Measurements from ENCODE around the gene LAMA2. TPM values are rescaled to one million over a fixed set of nuclear protein-coding genes. Genes with fewer than 3 reads are reported as not detected.

LAMA2 gene
- total and polyA plus RNA-seq, 4 donors: 6.0 to 86.5 (median 46.4) TPM

DNA sequence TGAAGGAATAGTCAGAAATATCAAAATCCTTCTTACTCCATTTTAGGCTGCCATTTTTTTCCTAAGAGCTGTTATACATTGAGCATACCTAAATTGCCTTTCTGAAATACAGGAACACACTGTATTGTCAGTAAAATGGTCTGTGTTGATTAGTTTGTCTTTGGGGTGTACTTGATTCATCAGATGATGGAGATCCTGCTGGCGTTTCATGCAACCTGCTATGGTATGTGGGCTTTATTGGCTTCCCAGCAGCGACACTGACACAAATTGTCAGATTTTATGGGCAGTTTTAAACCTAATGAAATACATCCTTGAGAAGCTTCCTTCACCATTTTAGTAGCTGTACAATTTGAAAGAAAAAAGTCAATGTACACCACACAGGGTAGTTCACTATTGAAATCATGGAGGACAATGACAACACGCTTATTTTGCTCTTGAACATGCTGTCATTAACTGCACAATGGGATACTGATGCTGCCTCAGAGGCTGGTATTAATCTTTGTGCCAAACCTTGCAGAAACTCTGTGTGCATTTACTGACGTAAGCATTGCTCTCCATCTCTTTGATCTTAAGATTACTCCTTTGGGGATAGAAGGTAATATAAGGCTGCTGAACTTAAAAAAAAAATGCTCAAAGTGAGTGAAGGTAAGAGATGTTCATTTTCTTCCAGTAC, 124.9 kb downstream of the LAMA2 start:
- H3K9me3 ChIP-seq (ENCODE audit: control insufficient read depth, low read length): no peaks in the 10 kb centered on the region
- intact Hi-C loops (cut with DNase I): no loop called here
- H3K36me3 ChIP-seq (ENCODE audit: control insufficient read depth in 1 of 2, insufficient read depth in 2 of 2, low read length in 1 of 2): no peaks in the 10 kb centered on the region
- 89% methylated on average over 4 of the region's 4 CpGs for WGBS, 2 donors
- no peaks in the 10 kb centered on the region for H3K27me3 ChIP-seq (ENCODE audit: control insufficient read depth in 1 of 2, insufficient read depth in 2 of 2, low read length in 1 of 2)
- ATAC-seq (ENCODE audit: low FRiP score) (no peak), DNase-seq (no peak)
- no peaks in the 10 kb centered on the region for H3K4me1 ChIP-seq (ENCODE audit: control insufficient read depth in 1 of 2, insufficient read depth in 2 of 2, low read length in 2 of 2)
- H3K4me3 ChIP-seq (ENCODE audit: low read length in 2 of 2): no peak overlapping the region
- H3K27ac ChIP-seq (ENCODE audit: low read depth in 1 of 2, low read length in 2 of 2): no peak overlapping the region

DNA sequence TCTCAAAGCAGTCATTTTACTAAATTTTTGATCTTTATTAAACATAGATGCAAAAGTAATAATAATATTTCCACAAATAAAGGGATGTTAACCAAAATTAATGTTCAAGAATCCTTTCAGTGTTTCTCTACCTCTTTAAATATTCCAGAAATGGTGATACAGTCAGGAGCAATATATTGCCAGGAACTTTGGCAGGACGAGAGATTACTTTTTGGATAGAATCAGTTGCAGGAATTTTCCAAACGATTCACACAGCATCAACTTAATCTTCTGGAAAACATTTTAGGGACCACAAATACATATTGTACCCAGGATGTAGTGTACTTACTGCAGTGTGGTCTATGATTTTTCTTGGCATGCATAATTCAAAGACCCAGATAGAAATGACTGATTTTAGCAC, 125.7 kb downstream of the LAMA2 start:
- H3K27me3 ChIP-seq (ENCODE audit: control insufficient read depth in 1 of 2, insufficient read depth in 2 of 2, low read length in 1 of 2): no peaks in the 10 kb centered on the region
- H3K9me3 ChIP-seq (ENCODE audit: control insufficient read depth, low read length): no peaks in the 10 kb centered on the region
- DNase-seq (no peak), ATAC-seq (ENCODE audit: low FRiP score) (no peak)
- H3K27ac ChIP-seq (ENCODE audit: low read depth in 1 of 2, low read length in 2 of 2): no peak overlapping the region
- intact Hi-C loops (cut with DNase I): no loop called here
- WGBS, 2 donors: 8 to 13% methylated on average over 2 of the region's 2 CpGs
- no peak overlapping the region for H3K4me3 ChIP-seq (ENCODE audit: low read length in 2 of 2)
- no peaks in the 10 kb centered on the region for H3K4me1 ChIP-seq (ENCODE audit: control insufficient read depth in 1 of 2, insufficient read depth in 2 of 2, low read length in 2 of 2)
- H3K36me3 ChIP-seq (ENCODE audit: control insufficient read depth in 1 of 2, insufficient read depth in 2 of 2, low read length in 1 of 2): no peaks in the 10 kb centered on the region

DNA sequence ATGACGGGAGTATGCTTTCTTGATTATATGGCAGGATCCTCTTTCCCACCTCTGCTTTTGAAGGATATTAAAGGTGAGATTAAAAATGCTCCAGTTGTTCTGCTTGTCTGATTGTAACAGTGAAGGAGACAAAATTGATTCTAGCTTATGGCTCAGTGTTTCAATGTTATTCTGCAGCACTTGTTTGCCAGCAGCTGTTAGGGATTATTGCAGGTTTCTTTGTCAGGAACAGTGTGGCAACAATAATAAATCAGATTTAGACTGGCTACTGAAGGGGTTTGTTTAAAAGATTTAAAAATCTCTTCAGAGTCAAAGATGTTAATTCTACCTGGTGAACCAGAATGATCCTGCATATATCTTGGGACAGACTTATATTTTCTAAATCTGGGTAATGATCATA, 126.9 kb downstream of the LAMA2 start:
- intact Hi-C loops (cut with DNase I): no loop called here
- no peaks in the 10 kb centered on the region for H3K36me3 ChIP-seq (ENCODE audit: control insufficient read depth in 1 of 2, insufficient read depth in 2 of 2, low read length in 1 of 2)
- ATAC-seq (ENCODE audit: low FRiP score) (no peak), DNase-seq (no peak)
- H3K4me1 ChIP-seq (ENCODE audit: control insufficient read depth in 1 of 2, insufficient read depth in 2 of 2, low read length in 2 of 2): no peaks in the 10 kb centered on the region
- H3K4me3 ChIP-seq (ENCODE audit: low read length in 2 of 2): no peak overlapping the region
- 78 to 90% methylated on average over 1 of the region's 1 CpG for WGBS, 2 donors
- H3K27ac ChIP-seq (ENCODE audit: low read depth in 1 of 2, low read length in 2 of 2): no peak overlapping the region
- H3K27me3 ChIP-seq (ENCODE audit: control insufficient read depth in 1 of 2, insufficient read depth in 2 of 2, low read length in 1 of 2): no peaks in the 10 kb centered on the region
- H3K9me3 ChIP-seq (ENCODE audit: control insufficient read depth, low read length): no peaks in the 10 kb centered on the region

DNA sequence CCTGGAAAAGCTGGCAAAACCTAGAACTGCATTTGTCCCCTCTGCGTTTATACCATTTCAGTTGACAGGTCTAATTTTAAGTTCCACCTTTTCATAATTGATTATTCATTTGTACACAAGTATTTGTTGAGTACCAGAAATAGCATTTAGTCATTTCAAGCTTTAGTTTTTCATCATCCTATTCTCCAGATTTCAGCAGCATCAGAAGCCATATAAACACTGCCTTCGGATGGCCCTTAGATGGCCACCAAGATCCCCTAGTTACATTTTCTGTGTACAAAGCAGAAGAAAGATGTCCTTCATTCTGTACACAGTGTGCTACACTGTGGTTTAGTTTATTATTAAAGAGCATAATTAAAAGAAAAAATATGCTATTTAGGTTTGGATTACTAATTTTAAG, 131.4 kb downstream of the LAMA2 start:
- Histone ChIP-seq H3K9me3 (ENCODE audit: control insufficient read depth, low read length) (no peaks in the 10 kb centered on the region), H3K4me1 (ENCODE audit: control insufficient read depth in 1 of 2, insufficient read depth in 2 of 2, low read length in 2 of 2) (no peaks in the 10 kb centered on the region), H3K27ac (ENCODE audit: low read depth in 1 of 2, low read length in 2 of 2) (no peak overlapping the region), H3K4me3 (ENCODE audit: low read length in 2 of 2) (no peak overlapping the region), H3K36me3 (ENCODE audit: control insufficient read depth in 1 of 2, insufficient read depth in 2 of 2, low read length in 1 of 2) (no peaks in the 10 kb centered on the region), H3K27me3 (ENCODE audit: control insufficient read depth in 1 of 2, insufficient read depth in 2 of 2, low read length in 1 of 2) (no peaks in the 10 kb centered on the region)
- DNase-seq (no peak), ATAC-seq (ENCODE audit: low FRiP score) (no peak)
- intact Hi-C loops (cut with DNase I): no loop called here
- 81 to 87% methylated on average over 2 of the region's 2 CpGs for WGBS, 2 donors

DNA sequence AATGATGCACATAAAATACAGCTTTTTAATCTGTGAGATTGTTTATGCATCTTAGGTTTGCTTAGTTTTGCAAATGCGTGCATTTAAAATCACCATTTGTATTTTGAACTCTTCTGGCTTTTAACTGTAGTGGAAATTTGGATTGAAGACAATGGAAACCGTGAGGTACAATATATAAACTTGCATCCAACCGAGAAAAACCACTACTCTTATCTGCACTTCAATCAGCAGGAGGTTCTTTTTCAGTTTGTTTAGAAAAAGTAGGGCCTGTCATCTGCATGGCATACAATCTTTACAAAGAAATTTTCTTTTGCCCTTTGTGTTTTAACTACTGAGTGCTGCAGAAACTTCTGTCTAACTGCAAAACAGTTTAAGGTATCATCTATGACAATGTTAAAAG, 132.8 kb downstream of the LAMA2 start:
- ATAC-seq (ENCODE audit: low FRiP score) (no peak), DNase-seq (no peak)
- Histone ChIP-seq H3K27ac (ENCODE audit: low read depth in 1 of 2, low read length in 2 of 2) (no peak overlapping the region), H3K36me3 (ENCODE audit: control insufficient read depth in 1 of 2, insufficient read depth in 2 of 2, low read length in 1 of 2) (no peaks in the 10 kb centered on the region), H3K4me3 (ENCODE audit: low read length in 2 of 2) (no peak overlapping the region), H3K4me1 (ENCODE audit: control insufficient read depth in 1 of 2, insufficient read depth in 2 of 2, low read length in 2 of 2) (no peaks in the 10 kb centered on the region), H3K9me3 (ENCODE audit: control insufficient read depth, low read length) (no peaks in the 10 kb centered on the region), H3K27me3 (ENCODE audit: control insufficient read depth in 1 of 2, insufficient read depth in 2 of 2, low read length in 1 of 2) (no peaks in the 10 kb centered on the region)
- 41 to 45% methylated on average over 3 of the region's 3 CpGs for WGBS, 2 donors
- intact Hi-C loops (cut with DNase I): no loop called here

DNA sequence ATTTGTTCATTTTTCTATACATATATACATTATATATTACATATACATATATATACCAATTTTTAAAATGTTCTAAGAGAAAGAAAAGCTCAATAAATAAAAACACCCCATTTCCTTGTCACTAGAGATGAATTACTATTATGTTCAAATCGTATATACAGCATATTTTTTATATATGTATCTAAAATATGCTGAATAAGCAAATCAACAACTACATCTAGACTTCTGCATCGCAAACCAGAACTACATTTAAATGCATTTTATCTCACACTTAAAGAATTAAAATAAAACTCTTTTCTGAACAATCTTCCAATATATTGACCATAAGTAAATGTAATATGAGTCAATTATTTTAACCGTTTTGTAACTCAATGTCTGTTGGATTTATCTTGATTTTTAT, 133.9 kb downstream of the LAMA2 start:
- H3K27me3 ChIP-seq (ENCODE audit: control insufficient read depth in 1 of 2, insufficient read depth in 2 of 2, low read length in 1 of 2): no peaks in the 10 kb centered on the region
- no peak overlapping the region for H3K4me3 ChIP-seq (ENCODE audit: low read length in 2 of 2)
- no peak for DNase-seq
- no peaks in the 10 kb centered on the region for H3K4me1 ChIP-seq (ENCODE audit: control insufficient read depth in 1 of 2, insufficient read depth in 2 of 2, low read length in 2 of 2)
- WGBS, 2 donors: 87 to 92% methylated on average over 3 of the region's 3 CpGs
- intact Hi-C loops (cut with DNase I): no loop called here
- ATAC-seq (ENCODE audit: low FRiP score): no peak
- H3K27ac ChIP-seq (ENCODE audit: low read depth in 1 of 2, low read length in 2 of 2): no peak overlapping the region
- no peaks in the 10 kb centered on the region for H3K36me3 ChIP-seq (ENCODE audit: control insufficient read depth in 1 of 2, insufficient read depth in 2 of 2, low read length in 1 of 2)
- H3K9me3 ChIP-seq (ENCODE audit: control insufficient read depth, low read length): no peaks in the 10 kb centered on the region

DNA sequence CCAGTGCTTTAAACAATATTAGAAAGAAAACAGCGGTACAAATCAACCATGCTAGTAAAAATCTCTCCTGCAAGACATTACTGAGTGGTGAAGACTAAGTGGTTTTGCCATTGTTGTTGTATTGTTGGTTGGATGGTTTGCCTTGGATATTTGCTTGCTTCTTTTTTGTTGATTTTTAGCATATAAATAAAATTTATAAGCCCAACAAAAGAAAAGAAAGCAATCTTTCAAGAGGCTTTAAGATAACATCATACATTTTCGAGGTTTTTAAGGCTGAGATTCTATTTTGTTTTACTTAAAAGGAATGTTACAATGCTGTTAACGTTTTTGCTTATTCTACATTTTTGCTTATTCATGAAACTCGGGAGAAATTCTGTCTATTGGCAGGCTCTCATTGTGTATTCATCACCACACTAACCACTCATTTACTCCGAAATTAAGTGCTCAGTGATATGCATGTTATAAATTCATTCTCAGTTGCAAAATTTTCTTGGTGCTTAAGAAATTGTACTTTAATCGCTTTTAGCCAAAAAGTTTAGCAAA, 139.1 kb downstream of the LAMA2 start:
- WGBS, 2 donors: 70 to 75% methylated on average over 6 of the region's 6 CpGs
- H3K9me3 ChIP-seq (ENCODE audit: control insufficient read depth, low read length): no peaks in the 10 kb centered on the region
- H3K36me3 ChIP-seq (ENCODE audit: control insufficient read depth in 1 of 2, insufficient read depth in 2 of 2, low read length in 1 of 2): no peaks in the 10 kb centered on the region
- H3K27me3 ChIP-seq (ENCODE audit: control insufficient read depth in 1 of 2, insufficient read depth in 2 of 2, low read length in 1 of 2): no peaks in the 10 kb centered on the region
- intact Hi-C loops (cut with DNase I): no loop called here
- H3K4me3 ChIP-seq (ENCODE audit: low read length in 2 of 2): no peak overlapping the region
- no peak overlapping the region for H3K27ac ChIP-seq (ENCODE audit: low read depth in 1 of 2, low read length in 2 of 2)
- H3K4me1 ChIP-seq (ENCODE audit: control insufficient read depth in 1 of 2, insufficient read depth in 2 of 2, low read length in 2 of 2): no peaks in the 10 kb centered on the region
- DNase-seq: no peak
- ATAC-seq (ENCODE audit: low FRiP score): no peak

DNA sequence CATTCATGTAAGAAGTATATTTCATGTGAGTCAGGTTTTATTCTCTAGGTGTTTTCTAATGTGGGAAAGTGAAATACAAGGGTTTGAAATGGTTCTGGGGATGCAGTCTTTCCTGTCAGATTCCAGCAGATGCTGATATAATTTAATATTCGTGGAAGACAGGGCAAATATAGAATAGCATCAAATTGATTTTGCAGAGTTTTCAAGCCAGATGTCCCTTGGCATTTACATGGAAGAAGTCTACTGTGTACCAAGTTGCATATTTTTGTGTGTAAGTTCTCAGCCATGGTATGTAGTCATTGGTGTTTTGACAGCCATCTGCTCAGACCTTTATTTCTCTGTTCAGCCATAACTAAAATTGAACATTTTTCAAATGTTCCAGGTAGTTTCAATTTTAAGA, 143.7 kb downstream of the LAMA2 start:
- Histone ChIP-seq H3K27ac (ENCODE audit: low read depth in 1 of 2, low read length in 2 of 2) (no peak overlapping the region), H3K36me3 (ENCODE audit: control insufficient read depth in 1 of 2, insufficient read depth in 2 of 2, low read length in 1 of 2) (no peaks in the 10 kb centered on the region), H3K9me3 (ENCODE audit: control insufficient read depth, low read length) (no peaks in the 10 kb centered on the region), H3K27me3 (ENCODE audit: control insufficient read depth in 1 of 2, insufficient read depth in 2 of 2, low read length in 1 of 2) (no peaks in the 10 kb centered on the region), H3K4me1 (ENCODE audit: control insufficient read depth in 1 of 2, insufficient read depth in 2 of 2, low read length in 2 of 2) (no peaks in the 10 kb centered on the region), H3K4me3 (ENCODE audit: low read length in 2 of 2) (no peak overlapping the region)
- intact Hi-C loops (cut with DNase I): no loop called here
- 71 to 76% methylated on average over 1 of the region's 1 CpG for WGBS, 2 donors
- no peak for ATAC-seq (ENCODE audit: low FRiP score)
- no peak for DNase-seq

DNA sequence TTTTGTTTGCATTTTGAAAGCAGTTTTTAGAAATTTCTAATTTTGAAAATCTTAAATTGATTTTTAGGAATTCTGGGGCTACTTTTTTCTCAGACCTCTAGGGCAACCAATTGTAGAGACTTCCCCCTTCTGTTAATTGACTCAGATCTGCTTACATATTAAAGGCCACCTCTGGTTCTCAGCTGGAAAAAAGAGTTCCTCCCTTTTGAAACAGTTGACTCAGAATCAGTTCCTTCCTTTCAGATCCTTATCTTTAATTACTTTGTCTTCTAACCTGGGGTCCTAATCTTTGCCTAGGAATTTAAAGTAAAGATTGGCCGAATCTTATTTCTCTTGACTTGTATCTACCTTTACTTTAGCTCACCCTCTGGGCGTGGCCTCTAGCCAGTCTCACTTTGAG, 146.8 kb downstream of the LAMA2 start:
- ATAC-seq (ENCODE audit: low FRiP score): no peak
- no peak for DNase-seq
- H3K27me3 ChIP-seq (ENCODE audit: control insufficient read depth in 1 of 2, insufficient read depth in 2 of 2, low read length in 1 of 2): no peaks in the 10 kb centered on the region
- no peaks in the 10 kb centered on the region for H3K4me1 ChIP-seq (ENCODE audit: control insufficient read depth in 1 of 2, insufficient read depth in 2 of 2, low read length in 2 of 2)
- H3K27ac ChIP-seq (ENCODE audit: low read depth in 1 of 2, low read length in 2 of 2): no peak overlapping the region
- H3K36me3 ChIP-seq (ENCODE audit: control insufficient read depth in 1 of 2, insufficient read depth in 2 of 2, low read length in 1 of 2): no peaks in the 10 kb centered on the region
- no peak overlapping the region for H3K4me3 ChIP-seq (ENCODE audit: low read length in 2 of 2)
- no peaks in the 10 kb centered on the region for H3K9me3 ChIP-seq (ENCODE audit: control insufficient read depth, low read length)
- 89 to 90% methylated on average over 2 of the region's 2 CpGs for WGBS, 2 donors
- intact Hi-C loops (cut with DNase I): no loop called here
